Stomach (tissue), 9 donors: ENCODE data around the gene STRN4. TPM values are rescaled to one million over a fixed set of nuclear protein-coding genes. Genes with fewer than 3 reads are reported as not detected.

Source experiments
- DNase-seq, 2 donors: peaks; one replicate each; pipeline versions ENCODE4 v3.0.0 to v3.0.0-alpha.2; 2013 to 2019
- H3K27ac ChIP-seq, 5 donors: fragments of 200-600 bp in 4 of 5; sonication (generic) in 4 of 5; one replicate each; pipeline ENCODE4 v1.5.1; 2013 to 2019; ENCODE audit warnings: mild to moderate bottlenecking in 1 of 5, moderate library complexity in 1 of 5
- H3K27me3 ChIP-seq, 3 donors: fragments of 200-600 bp; sonication (generic); one replicate each; pipeline ENCODE4 v1.5.1; 2017 to 2019; ENCODE audit warnings: mixed run types in 1 of 3
- H3K36me3 ChIP-seq, 4 donors: fragments of 200-600 bp; sonication (generic); 1 replicate in 3 of 4; 2 replicates in 1 of 4; pipeline ENCODE4 v1.5.1; 2016 to 2019
- H3K4me1 ChIP-seq, 4 donors: fragments of 200-600 bp; sonication (generic); one replicate each; pipeline ENCODE4 v1.5.1; 2016 to 2019
- H3K4me3 ChIP-seq, 4 donors: fragments of 200-600 bp; sonication (generic) in 3 of 4; one replicate each; pipeline ENCODE4 v1.5.1; 2016 to 2019; ENCODE audit warnings: mild to moderate bottlenecking in 1 of 4
- H3K9me3 ChIP-seq, 4 donors: fragments of 200-600 bp; sonication (generic); one replicate each; pipeline ENCODE4 v1.5.1; 2016 to 2019
- CTCF ChIP-seq, 7 experiments: fragments of 450-650 bp in 4 of 7; fragments of 200-600 bp in 3 of 7; sonication (generic) in 3 of 7; IDR thresholded peaks; one replicate each; pipeline ENCODE4 v1.5.1; 2016 to 2019; ENCODE audit warnings: antibody characterized with exemption in 7 of 7, control low read depth in 2 of 7, mild to moderate bottlenecking in 1 of 7
- EP300 ChIP-seq: sonication (generic); formaldehyde crosslinking; IDR thresholded peaks from one replicate; pipeline ENCODE4 v1.6.1; 2017; ENCODE audit warnings: antibody characterized with exemption
- POLR2A ChIP-seq, 4 donors: fragments of 450-650 bp; IDR thresholded peaks; one replicate each; pipeline ENCODE4 v1.6.1; 2016; ENCODE audit warnings: antibody characterized with exemption in 4 of 4, control low read depth in 2 of 4, mild to moderate bottlenecking in 1 of 4, moderate library complexity in 1 of 4
- POLR2AphosphoS5 ChIP-seq, 3 donors: sonication (generic); formaldehyde crosslinking; IDR thresholded peaks; one replicate each; pipeline ENCODE4 v1.6.1; 2016; ENCODE audit warnings: antibody characterized with exemption in 3 of 3
- WGBS, 5 donors: extraction: QIAGEN DNeasy Blood & Tissue Kit in 3 of 5; methylation state at CpG; one replicate each; pipeline versions ENCODE4 v1.1.5 to v1.1.7; 2013 to 2018; 5-methylcytosine and 5-hydroxymethylcytosine counted together
- intact Hi-C: fragments of 100-400 bp; cut with DNase I; formaldehyde crosslinking; loops from one replicate; pipeline ENCODE4 v1.15.1; 2023; ENCODE audit warnings: low total_unique reads
- polyA plus RNA-seq, 3 donors: library from polyadenylated mRNA; stranded (reverse); fragments of 200-250 nt; gene quantifications; one replicate each; pipeline ENCODE4 v1.2.3, GENCODE V29; 2013
- total RNA-seq, 5 donors: library from RNA; depleted of rRNA; stranded (reverse); fragments of >200 nt; gene quantifications; one replicate each; pipeline versions ENCODE4 v1.1.0 to v1.2.3, GENCODE V29; 2014 to 2016
- donor health status: healthy with polysubstance abuse.
- donor health status: Bipolar disorder and iron deficiency.
- donor health status: healthy.

STRN4 gene
- total and polyA plus RNA-seq, 8 donors = 37.1 to 373 (median 62.1) TPM

- Histone ChIP-seq H3K27me3 (no peaks in the 10 kb centered on the region), H3K27ac (peak overlapping the region in 3 of 5 donors; percentile 91 to 93 (median 92)), H3K9me3 (no peaks in the 10 kb centered on the region), H3K4me1 (peaks cover 19 to 45% (median 37%) of the 10 kb centered on the region in 4 donors), H3K36me3 (peaks cover 39 to 51% (median 48%) of the 10 kb centered on the region in 4 donors), H3K4me3 (no peak overlapping the region)
- 71 to 81% (median 78%) methylated on average over 13 to 15 of the region's 15 CpGs for WGBS, 5 donors
- no peak for DNase-seq
- intact Hi-C loops = no loop called here
- TF ChIP-seq EP300 (no peak), POLR2AphosphoS5 (IDR thresholded peaks at IDR 0.05) (no peak), CTCF (IDR thresholded peaks at IDR 0.05) (no peak), POLR2A (IDR thresholded peaks at IDR 0.05) (no peak)
These were observed 27.2 kb downstream of the STRN4 start for GRCh38 chr19:46718934-46719622.

- H3K4me3 ChIP-seq = peak overlapping the region in 2 of 4 donors; percentile 74 to 76
- WGBS, 5 donors = 43 to 63% (median 47%) methylated on average over 7 to 17 of the region's 17 CpGs
- DNase-seq = peak; percentile 45 to 70
These were observed 27.9 kb downstream of the STRN4 start for GRCh38 chr19:46718157-46718933.

GRCh38 chr19:46717716-46718143 is 28.5 kb downstream of the STRN4 start:
- WGBS, 5 donors = 9 to 20% (median 11%) methylated on average over 8 to 9 of the region's 9 CpGs
- TF ChIP-seq POLR2AphosphoS5 (IDR thresholded peaks at IDR 0.05) = no peak
- TF ChIP-seq EP300 = no peak
- TF ChIP-seq POLR2A (IDR thresholded peaks at IDR 0.05) = no peak
- TF ChIP-seq CTCF (IDR thresholded peaks at IDR 0.05) = no peak

More at GRCh38 chr19:46718157-46718933, 27.9 kb downstream of the STRN4 start:
- Histone ChIP-seq H3K36me3 (peaks cover 33 to 43% (median 41%) of the 10 kb centered on the region in 4 donors), H3K27ac (peak overlapping the region; percentile 75 to 93 (median 91)), H3K27me3 (no peaks in the 10 kb centered on the region), H3K9me3 (no peaks in the 10 kb centered on the region), H3K4me1 (peaks cover 19 to 50% (median 42%) of the 10 kb centered on the region in 4 donors)
- TF ChIP-seq POLR2A (IDR thresholded peaks at IDR 0.05) (no peak), EP300 (no peak), POLR2AphosphoS5 (IDR thresholded peaks at IDR 0.05) (no peak), CTCF (IDR thresholded peaks at IDR 0.05) (no peak)
- intact Hi-C loops = no loop called here

GRCh38 chr19:46717034-46717715 is 29.1 kb downstream of the STRN4 start, which contains the start of gene PRKD2:
TSS of gene PRKD2 (minus strand) at chr19:46717114. CDS start at chr19:46716370, 744 bp downstream.
- Histone ChIP-seq H3K4me1 (peaks cover 19 to 53% (median 43%) of the 10 kb centered on the region in 4 donors), H3K4me3 (peak within 1 kb of the TSS; percentile 69 to 76 (median 74)), H3K9me3 (no peaks in the 10 kb centered on the region), H3K27me3 (no peaks in the 10 kb centered on the region), H3K36me3 (peaks cover 21 to 32% (median 30%) of the 10 kb centered on the region in 4 donors), H3K27ac (peak within 1 kb of the TSS; percentile 75 to 93 (median 91))
- peak; percentile 93 to 96 for DNase-seq
- intact Hi-C loops = no loop called here
- TF ChIP-seq POLR2AphosphoS5 (IDR thresholded peaks at IDR 0.05) (peak; percentile 17 to 41 (median 36)), CTCF (IDR thresholded peaks at IDR 0.05) (no peak)
- 0 to 2% (median 1%) methylated on average over 30 to 52 of the region's 52 CpGs for WGBS, 5 donors

More at GRCh38 chr19:46717716-46718143, 28.5 kb downstream of the STRN4 start:
- H3K27me3 ChIP-seq = no peaks in the 10 kb centered on the region
- H3K27ac ChIP-seq = peak overlapping the region; percentile 75 to 93 (median 91)
- intact Hi-C loops = no loop called here
- DNase-seq = no peak
- peak overlapping the region; percentile 69 to 76 (median 74) for H3K4me3 ChIP-seq
- H3K4me1 ChIP-seq = peaks cover 19 to 53% (median 43%) of the 10 kb centered on the region in 4 donors
- peaks cover 27 to 37% (median 35%) of the 10 kb centered on the region in 4 donors for H3K36me3 ChIP-seq
- no peaks in the 10 kb centered on the region for H3K9me3 ChIP-seq
